ENCODE measurements around the gene GBP5.

The GBP5 gene

GRCh38 chr1:89279011-89279466 is 6.4 kb upstream of the GBP5 start:
- DNase-seq (ENCODE audit: low read depth) = no peak
- H3K4me3 ChIP-seq (ENCODE audit: low read length) = no peak overlapping the region
- no peak for TF ChIP-seq CTCF (conservative IDR thresholded peaks at IDR 0.05; ENCODE audit: low read depth, low read length)

- no peak overlapping the region for H3K4me3 ChIP-seq (ENCODE audit: low read length)
- no peak for TF ChIP-seq CTCF (conservative IDR thresholded peaks at IDR 0.05; ENCODE audit: low read depth, low read length)
- DNase-seq (ENCODE audit: low read depth) = no peak
These were observed 5.1 kb upstream of the GBP5 start for GRCh38 chr1:89277725-89278124.

- no peak for TF ChIP-seq CTCF (conservative IDR thresholded peaks at IDR 0.05; ENCODE audit: low read depth, low read length)
- no peak for DNase-seq (ENCODE audit: low read depth)
- H3K4me3 ChIP-seq (ENCODE audit: low read length) = no peak overlapping the region
These were observed 4.0 kb upstream of the GBP5 start for GRCh38 chr1:89276690-89277089.

- TF ChIP-seq CTCF (conservative IDR thresholded peaks at IDR 0.05; ENCODE audit: low read depth, low read length) = no peak
- no peak overlapping the region for H3K4me3 ChIP-seq (ENCODE audit: low read length)
- no peak for DNase-seq (ENCODE audit: low read depth)
These were observed 1.8 kb upstream of the GBP5 start for GRCh38 chr1:89274411-89274857.

- no peak for TF ChIP-seq CTCF (conservative IDR thresholded peaks at IDR 0.05; ENCODE audit: low read depth, low read length)
- no peak overlapping the region for H3K4me3 ChIP-seq (ENCODE audit: low read length)
- DNase-seq (ENCODE audit: low read depth) = no peak
These were observed 691 bp upstream of the GBP5 start for GRCh38 chr1:89273324-89273778.

GRCh38 chr1:89271341-89272015 is 1.2 kb downstream of the GBP5 start:
- TF ChIP-seq CTCF (conservative IDR thresholded peaks at IDR 0.05; ENCODE audit: low read depth, low read length) = no peak
- H3K4me3 ChIP-seq (ENCODE audit: low read length) = no peak overlapping the region
- DNase-seq (ENCODE audit: low read depth) = no peak

GRCh38 chr1:89270423-89270822 is 2.2 kb downstream of the GBP5 start:
- no peak overlapping the region for H3K4me3 ChIP-seq (ENCODE audit: low read length)
- TF ChIP-seq CTCF (conservative IDR thresholded peaks at IDR 0.05; ENCODE audit: low read depth, low read length) = no peak
- no peak for DNase-seq (ENCODE audit: low read depth)

All from retinal pigment epithelial cell (primary cell).